Lung (tissue), 12 donors: Measurements from ENCODE around the gene ZNF276. TPM values are rescaled to one million over a fixed set of nuclear protein-coding genes. Genes with fewer than 3 reads are reported as not detected.

Experiments
- ATAC-seq: fragments of 200-7000 bp; cut with Tn5 transposase; one replicate; pipeline ENCODE4 v1.9.1; 2020; ENCODE audit warnings: moderate number of reproducible peaks; ENCODE audit not compliant: insufficient read depth, low FRiP score
- DNase-seq, 3 donors: peaks; one replicate each; pipeline ENCODE4 v3.0.0-alpha.2; 2013 to 2017
- H3K27ac ChIP-seq, 2 donors: one replicate each; pipeline ENCODE4 v1.5.1; 2013; ENCODE audit warnings: mild to moderate bottlenecking in 2 of 2, moderate library complexity in 2 of 2, control low read depth in 1 of 2, inconsistent platforms in 1 of 2, low read depth in 1 of 2, low read length in 1 of 2
- H3K27me3 ChIP-seq, 3 donors: one replicate each; pipeline ENCODE4 v1.5.1; 2013; ENCODE audit warnings: low read length in 2 of 3; ENCODE audit not compliant: control insufficient read depth in 3 of 3, insufficient read depth in 3 of 3
- H3K36me3 ChIP-seq, 4 donors: one replicate each; pipeline ENCODE4 v1.5.1; 2013; ENCODE audit warnings: low read length in 4 of 4, mild to moderate bottlenecking in 1 of 4, moderate library complexity in 1 of 4; ENCODE audit not compliant: control insufficient read depth in 4 of 4, insufficient read depth in 4 of 4
- H3K4me1 ChIP-seq, 5 donors: one replicate each; pipeline ENCODE4 v1.5.1; 2013; ENCODE audit warnings: low read length in 5 of 5, mild to moderate bottlenecking in 2 of 5, moderate library complexity in 1 of 5; ENCODE audit not compliant: control insufficient read depth in 5 of 5, insufficient read depth in 5 of 5
- H3K4me3 ChIP-seq: one replicate; pipeline ENCODE4 v1.5.1; 2013; ENCODE audit warnings: mild to moderate bottlenecking, control low read depth, moderate library complexity
- H3K9ac ChIP-seq, 2 donors: one replicate each; pipeline ENCODE4 v1.5.1; 2013; ENCODE audit warnings: low read length in 2 of 2, control low read depth in 1 of 2; ENCODE audit not compliant: insufficient read depth in 1 of 2
- H3K9me3 ChIP-seq, 4 donors: one replicate each; pipeline ENCODE4 v1.5.1; 2013; ENCODE audit warnings: low read length in 3 of 4, mild to moderate bottlenecking in 1 of 4, moderate library complexity in 1 of 4; ENCODE audit not compliant: control insufficient read depth in 4 of 4, insufficient read depth in 3 of 4
- CTCF ChIP-seq: IDR thresholded peaks from 2 replicates; pipeline ENCODE4 v1.5.1; 2012; ENCODE audit warnings: mild to moderate bottlenecking; ENCODE audit errors: control extremely low read depth, extremely low read depth
- WGBS, 2 donors: extraction: QIAGEN DNeasy Blood & Tissue Kit; methylation state at CpG; one replicate each; pipeline ENCODE4 v1.1.7; 2013; 5-methylcytosine and 5-hydroxymethylcytosine counted together
- polyA plus RNA-seq, 2 donors: library from polyadenylated mRNA; stranded (reverse); fragments of 200-250 nt; gene quantifications; one replicate each; pipeline ENCODE4 v1.2.1, GENCODE V29; 2013
- total RNA-seq, 2 donors: library from RNA; depleted of rRNA in 1 of 2; stranded (reverse); fragments of >200 nt in 1 of 2; gene quantifications; one replicate each; pipeline ENCODE4 v1.2.1, GENCODE V29; 2014 to 2021
- donor health status: control.
- donor health status: control.
- donor health status: Bipolar disorder and iron deficiency.
- donor health status: healthy.
- donor health status: DM: yes; HTN: yes; CAD: no.

The ZNF276 gene
- total and polyA plus RNA-seq, 4 donors: 21.8 to 34.9 (median 25.0) TPM

- Histone ChIP-seq H3K9me3 (no peaks in the 10 kb centered on the region), H3K4me3 (peak overlapping the region; percentile 57), H3K27me3 (peaks cover 0 to 5% (median 0%) of the 10 kb centered on the region in 3 donors), H3K9ac (peak overlapping the region; percentile 60 to 71), H3K27ac (peak overlapping the region; percentile 68 to 92), H3K4me1 (peaks cover 0 to 13% (median 3%) of the 10 kb centered on the region in 5 donors), H3K36me3 (peaks cover 0 to 21% (median 0%) of the 10 kb centered on the region in 4 donors)
- DNase-seq: peak; percentile 52 to 65 (median 63)
- no peak for TF ChIP-seq CTCF
- ATAC-seq: peak; percentile 8
- 2% methylated on average over 60 to 78 of the region's 78 CpGs for WGBS, 2 donors
Observed at GRCh38 chr16:89700649-89701424, 20.5 kb upstream of the ZNF276 start.

GRCh38 chr16:89701425-89702406, 19.6 kb upstream of the ZNF276 start, which contains the start of gene SPATA2L:
Gene SPATA2L, minus strand, starts transcription at chr16:89701705. Its CDS starts 473 bp downstream, at chr16:89701232.
- no peaks in the 10 kb centered on the region for H3K9me3 ChIP-seq
- TF ChIP-seq CTCF: no peak
- H3K36me3 ChIP-seq: peaks cover 0 to 14% (median 0%) of the 10 kb centered on the region in 4 donors
- ATAC-seq: peak; percentile 84
- DNase-seq: peak; percentile 81 to 90 (median 84)
- peaks cover 0 to 5% (median 0%) of the 10 kb centered on the region in 3 donors for H3K27me3 ChIP-seq
- H3K9ac ChIP-seq: peak within 1 kb of the TSS; percentile 60 to 71
- peak within 1 kb of the TSS; percentile 57 for H3K4me3 ChIP-seq
- peak within 1 kb of the TSS; percentile 68 to 92 for H3K27ac ChIP-seq
- 1 to 2% methylated on average over 81 to 97 of the region's 97 CpGs for WGBS, 2 donors
- peaks cover 0 to 13% (median 3%) of the 10 kb centered on the region in 5 donors for H3K4me1 ChIP-seq

- Histone ChIP-seq H3K27me3 (peaks cover 0 to 5% (median 0%) of the 10 kb centered on the region in 3 donors), H3K36me3 (no peaks in the 10 kb centered on the region), H3K9me3 (no peaks in the 10 kb centered on the region), H3K9ac (no peak overlapping the region), H3K4me3 (no peak overlapping the region), H3K4me1 (peaks cover 0 to 13% (median 3%) of the 10 kb centered on the region in 5 donors), H3K27ac (no peak overlapping the region)
- DNase-seq (no peak), ATAC-seq (no peak)
- WGBS, 2 donors: 78 to 83% methylated on average over 13 of the region's 13 CpGs
- TF ChIP-seq CTCF: no peak
Observed at GRCh38 chr16:89704281-89704680, 17.1 kb upstream of the ZNF276 start.
